H1 (cell line): Measurements from ENCODE around the gene WDR38. TPM values are rescaled to one million over a fixed set of nuclear protein-coding genes. Genes with fewer than 3 reads are reported as not detected.
A peak's percentile ranks its signal among the peaks of the same experiment; 100 is the strongest.

Source experiments
- CTCF ChIA-PET: fragments of 300-600 bp; sonication (Branson Sonifier 250); formaldehyde crosslinking; loops from one replicate; lab custom pipeline; 2021; ENCODE audit not compliant: partially characterized antibody; lab: Charles Lee
- POLR2A ChIA-PET: fragments of 300-600 bp; sonication (Branson Sonifier 250); formaldehyde crosslinking; loops from one replicate; lab custom pipeline; 2021; ENCODE audit warnings: inconsistent platforms; ENCODE audit not compliant: partially characterized antibody; lab: Charles Lee
- DNase-seq, 2 experiments: peaks; one replicate each; pipeline versions ENCODE4 v3.0.0 to v3.0.0-alpha.2; 2010 to 2022; ENCODE audit warnings: low spot score in 2 of 2, low read depth in 1 of 2, mixed read lengths in 1 of 2
- FAIRE-seq: peaks from 2 replicates; lab custom pipeline; 2011; peaks lifted over from hg19 to GRCh38; lab: Jason Lieb, UNC
- H2AFZ ChIP-seq: 2 replicates; pipeline ENCODE4 v1.8.1; 2012; ENCODE audit warnings: low read length, inconsistent platforms
- H2AK5ac ChIP-seq: 2 replicates; pipeline ENCODE4 v1.6.1; 2013; ENCODE audit warnings: low read depth, low read length
- H2BK120ac ChIP-seq: replicated peaks from 2 replicates; pipeline ENCODE3; 2013; ENCODE audit warnings: low read depth, low read length, inconsistent platforms
- H2BK12ac ChIP-seq: 2 replicates; pipeline ENCODE4 v1.6.1; 2013; ENCODE audit warnings: low read depth, low read length
- H2BK15ac ChIP-seq: 2 replicates; pipeline ENCODE4 v1.6.1; 2013; ENCODE audit warnings: low read length
- H2BK20ac ChIP-seq: 2 replicates; pipeline ENCODE4 v1.6.1; 2013; ENCODE audit warnings: low read length
- H2BK5ac ChIP-seq: 2 replicates; pipeline ENCODE4 v1.6.1; 2013; ENCODE audit warnings: low read depth, low read length
- H3K14ac ChIP-seq: 2 replicates; pipeline ENCODE4 v1.6.1; 2013; ENCODE audit warnings: inconsistent platforms; ENCODE audit not compliant: insufficient read length
- H3K18ac ChIP-seq: 2 replicates; pipeline ENCODE4 v1.6.1; 2013; ENCODE audit warnings: low read length; ENCODE audit errors: extremely low read depth
- H3K23ac ChIP-seq: 2 replicates; pipeline ENCODE4 v1.6.1; 2013; ENCODE audit warnings: inconsistent platforms; ENCODE audit not compliant: insufficient read length
- H3K23me2 ChIP-seq: 2 replicates; pipeline ENCODE4 v1.6.1; 2013; ENCODE audit warnings: low read depth, low read length
- H3K27ac ChIP-seq: 2 replicates; pipeline ENCODE4 v1.6.1; 2011; ENCODE audit warnings: low read depth, low read length, inconsistent platforms
- H3K27me3 ChIP-seq, 4 experiments: replicated peaks in 1 of 4; 1 replicate in 1 of 4; 2 replicates in 3 of 4; pipeline versions ENCODE4 v1.6.1 to v1.8.1; 2011 to 2013; ENCODE audit warnings: low read length in 3 of 4, mild to moderate bottlenecking in 3 of 4, inconsistent platforms in 2 of 4, mixed read lengths in 2 of 4, moderate library complexity in 1 of 4; ENCODE audit not compliant: control insufficient read depth in 3 of 4, insufficient read depth in 3 of 4; ENCODE audit errors: extremely low read depth in 1 of 4
- H3K36me3 ChIP-seq, 4 experiments: 2 replicates each; pipeline versions ENCODE4 v1.6.1 to v1.8.1; 2011 to 2013; ENCODE audit warnings: mild to moderate bottlenecking in 4 of 4, low read length in 3 of 4, moderate library complexity in 2 of 4, control low read depth in 1 of 4, inconsistent platforms in 1 of 4; ENCODE audit not compliant: insufficient read depth in 4 of 4, control insufficient read depth in 2 of 4
- H3K4ac ChIP-seq: replicated peaks from 2 replicates; pipeline ENCODE3; 2013; ENCODE audit warnings: low read length, low read depth, mixed read lengths, inconsistent platforms; ENCODE audit not compliant: insufficient read length
- H3K4me1 ChIP-seq, 4 experiments: replicated peaks in 1 of 4; 1 replicate in 1 of 4; 2 replicates in 3 of 4; pipeline versions ENCODE4 v1.6.1 to v1.8.1; 2011 to 2013; ENCODE audit warnings: low read length in 3 of 4, inconsistent platforms in 2 of 4, mixed read lengths in 1 of 4; ENCODE audit not compliant: insufficient read depth in 4 of 4, control insufficient read depth in 3 of 4
- H3K4me2 ChIP-seq, 2 experiments: 2 replicates each; pipeline versions ENCODE4 v1.6.1 to v1.8.1; 2011 to 2013; ENCODE audit warnings: low read depth in 2 of 2, low read length in 2 of 2, control low read depth in 1 of 2, inconsistent platforms in 1 of 2, mild to moderate bottlenecking in 1 of 2; ENCODE audit not compliant: insufficient read depth in 1 of 2
- H3K4me3 ChIP-seq, 4 experiments: fragments of 200-600, 300-600 bp in 1 of 4; sonication (generic), shearing (Covaris generic), sonication (Bioruptor Twin) in 1 of 4; 2 replicates each; pipeline versions ENCODE4 v1.5.1 to v1.8.1; 2011 to 2016; ENCODE audit warnings: low read length in 4 of 4, low read depth in 3 of 4, control low read depth in 2 of 4, inconsistent platforms in 2 of 4, mild to moderate bottlenecking in 2 of 4, mixed read lengths in 1 of 4, moderate library complexity in 1 of 4; ENCODE audit not compliant: insufficient read depth in 2 of 4; ENCODE audit errors: extremely low read depth in 1 of 4
- H3K56ac ChIP-seq: replicated peaks from 2 replicates; pipeline ENCODE3; 2013; ENCODE audit warnings: low read depth, mild to moderate bottlenecking, mixed read lengths, low read length, inconsistent platforms; ENCODE audit not compliant: insufficient read length
- H3K79me1 ChIP-seq: 2 replicates; pipeline ENCODE4 v1.6.1; 2013; ENCODE audit warnings: low read depth, low read length, control low read depth
- H3K79me2 ChIP-seq, 2 experiments: 2 replicates each; pipeline versions ENCODE4 v1.6.1 to v1.8.1; 2012 to 2013; ENCODE audit warnings: low read length in 2 of 2, mild to moderate bottlenecking in 2 of 2, inconsistent platforms in 1 of 2; ENCODE audit not compliant: insufficient read depth in 2 of 2, control insufficient read depth in 1 of 2
- H3K9ac ChIP-seq, 4 experiments: replicated peaks in 1 of 4; 1 replicate in 1 of 4; 2 replicates in 3 of 4; pipeline versions ENCODE4 v1.6.1 to v1.8.1; 2011 to 2013; ENCODE audit warnings: low read depth in 3 of 4, low read length in 3 of 4, control low read depth in 2 of 4, mild to moderate bottlenecking in 2 of 4, moderate library complexity in 2 of 4, inconsistent platforms in 1 of 4; ENCODE audit errors: extremely low read depth in 1 of 4
- H3K9me3 ChIP-seq, 2 experiments: 2 replicates each; pipeline versions ENCODE4 v1.6.1 to v1.8.1; 2012 to 2013; ENCODE audit warnings: mild to moderate bottlenecking in 2 of 2, moderate library complexity in 2 of 2, control low read depth in 1 of 2, inconsistent platforms in 1 of 2, low read depth in 1 of 2, low read length in 1 of 2, mixed read lengths in 1 of 2; ENCODE audit not compliant: insufficient read depth in 2 of 2
- H4K20me1 ChIP-seq, 2 experiments: replicated peaks in 1 of 2; 2 replicates each; pipeline versions ENCODE3 to v1.8.1; 2011 to 2013; ENCODE audit warnings: inconsistent platforms in 2 of 2, low read length in 2 of 2, mild to moderate bottlenecking in 1 of 2; ENCODE audit not compliant: insufficient read depth in 2 of 2, control insufficient read depth in 1 of 2
- H4K5ac ChIP-seq: 2 replicates; pipeline ENCODE4 v1.6.1; 2013; ENCODE audit warnings: low read length, low read depth, mixed read lengths, inconsistent platforms; ENCODE audit not compliant: insufficient read length
- H4K8ac ChIP-seq: 2 replicates; pipeline ENCODE4 v1.8.0; 2013; ENCODE audit warnings: mild to moderate bottlenecking, moderate library complexity, low read length, inconsistent platforms; ENCODE audit not compliant: insufficient read depth; ENCODE audit errors: extremely low read depth
- H4K91ac ChIP-seq: replicated peaks from 2 replicates; pipeline ENCODE3; 2013; ENCODE audit warnings: low read length, mixed read lengths, inconsistent platforms; ENCODE audit not compliant: insufficient read length
- CBX8 ChIP-seq: fragments of 300-800, 300-1000 bp; sonication (generic); IDR thresholded peaks from 2 replicates; pipeline ENCODE4 v1.7.1; 2016; ENCODE audit warnings: low read depth, low read length, borderline replicate concordance
- CHD1 ChIP-seq: IDR thresholded peaks from 2 replicates; pipeline ENCODE4 v1.6.1; 2012; ENCODE audit warnings: low read depth, low read length, improper control_type of control experiment
- CHD2 ChIP-seq: IDR thresholded peaks from 2 replicates; pipeline ENCODE4 v1.6.1; 2012; ENCODE audit warnings: low read length, improper control_type of control experiment
- CREB1 ChIP-seq: IDR thresholded peaks from 2 replicates; pipeline ENCODE4 v1.6.1; 2012; ENCODE audit warnings: inconsistent platforms
- EGR1 ChIP-seq: IDR thresholded peaks from 2 replicates; pipeline ENCODE4 v1.6.1; 2011; ENCODE audit warnings: low read depth, low read length, borderline replicate concordance
- FOSL1 ChIP-seq: IDR thresholded peaks from 2 replicates; pipeline ENCODE4 v1.6.1; 2011; ENCODE audit warnings: mild to moderate bottlenecking, low read depth, low read length, moderate library complexity; ENCODE audit not compliant: insufficient read depth
- GTF2F1 ChIP-seq: IDR thresholded peaks from 2 replicates; pipeline ENCODE4 v1.6.1; 2012; ENCODE audit warnings: low read depth, low read length, improper control_type of control experiment, borderline replicate concordance
- JUN ChIP-seq: IDR thresholded peaks from 2 replicates; pipeline ENCODE4 v1.6.1; 2011; ENCODE audit warnings: low read depth, mild to moderate bottlenecking, improper control_type of control experiment, low read length
- RBBP5 ChIP-seq: IDR thresholded peaks from 2 replicates; pipeline ENCODE4 v1.7.1; 2012; ENCODE audit warnings: low read depth, mild to moderate bottlenecking, inconsistent platforms, low read length, moderate library complexity, borderline replicate concordance
- SAP30 ChIP-seq: fragments of 300-600 bp; sonication (generic); IDR thresholded peaks from 2 replicates; pipeline ENCODE4 v1.7.1; 2012; ENCODE audit warnings: low read length, moderate library complexity, mild to moderate bottlenecking, inconsistent platforms; ENCODE audit not compliant: insufficient read depth, insufficient replicate concordance
- WGBS, 2 experiments: shearing (Covaris generic) in 1 of 2; methylation state at CpG; one replicate each; pipeline versions ENCODE4 v1.1.6 to v1.1.7; 2013 to 2015; ENCODE audit warnings: low lambda C conversion rate in 2 of 2, mixed read lengths in 2 of 2, inconsistent platforms in 1 of 2, low coverage in 1 of 2, missing lambda C conversion rate in 1 of 2; ENCODE audit not compliant: insufficient replicate concordance in 2 of 2, insufficient coverage in 1 of 2, insufficient read length in 1 of 2; ENCODE audit errors: extremely low coverage in 1 of 2, missing lambda C conversion rate in 1 of 2; 5-methylcytosine and 5-hydroxymethylcytosine counted together
- polyA plus RNA-seq, 7 experiments: library from polyadenylated mRNA; depleted of rRNA in 3 of 7; stranded (reverse) in 5 of 7; unstranded in 2 of 7; fragments of >200 nt in 5 of 7; fragments of 200-250 nt in 2 of 7; gene quantifications; 1 replicate in 5 of 7; 2 replicates in 1 of 7; 4 replicates in 1 of 7; pipeline versions ENCODE4 v1.2.1 to v1.2.3, GENCODE V29; 2011 to 2013; ENCODE audit warnings: missing spikeins in 2 of 7, mixed read lengths in 2 of 7
- total RNA-seq: library from RNA; stranded (reverse); fragmentation: NEBNext Ultra II Directional; extraction: Animal tissue kit (Norgen Biotek cat#: 25700); gene quantifications from 2 replicates; pipeline ENCODE4 v1.2.1, GENCODE V29; 2021
- TF ChIP-seq, protein P1 (sequence below): IDR thresholded peaks from 2 replicates; pipeline ENCODE4 v1.6.1; 2011; ENCODE audit warnings: low read length, improper control_type of control experiment
- TF ChIP-seq, protein P2 (sequence below): IDR thresholded peaks from 2 replicates; pipeline ENCODE4 v1.6.1; 2012; ENCODE audit warnings: inconsistent platforms

Gene WDR38
- total and polyA plus RNA-seq, 2 of the 8 experiments (the other 6 are each of a cell fraction or from before 2014, with no cell fraction given) = not detected

DNA sequence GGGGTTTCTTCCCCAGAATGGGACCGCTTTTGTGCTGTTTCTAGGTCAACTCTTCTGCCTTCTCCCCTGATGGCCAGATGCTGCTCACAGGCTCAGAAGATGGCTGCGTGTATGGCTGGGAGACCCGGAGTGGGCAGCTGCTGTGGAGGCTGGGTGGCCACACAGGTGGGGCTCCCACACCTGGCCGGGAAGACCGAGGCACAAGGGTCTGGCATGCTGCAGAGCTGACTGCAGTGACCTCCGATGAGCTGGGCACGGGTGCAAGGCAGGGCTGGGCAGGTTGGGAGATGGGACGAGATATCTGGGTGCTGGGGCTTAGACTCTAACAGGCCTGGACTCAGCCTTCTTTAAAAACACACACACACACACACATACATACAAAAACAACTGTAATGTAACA is 901 bp downstream of the WDR38 start:
- Histone ChIP-seq H3K4me3 (no peak overlapping the region), H2BK12ac (no peak overlapping the region), H2BK5ac (no peak overlapping the region), H2BK20ac (no peak overlapping the region), H4K20me1 (peaks cover 21 to 28% of the 10 kb centered on the region in 2 experiments), H2BK15ac (peak overlapping the region; percentile 46; the same call in 1 of the 2 replicates), H3K79me1 (no peaks in the 10 kb centered on the region; the same call in none of the 2 replicates), H3K36me3 (peaks cover 21 to 26% (median 22%) of the 10 kb centered on the region in 4 experiments), H3K23me2 (no peaks in the 10 kb centered on the region; the same call in 1 of the 2 replicates), H3K9ac (no peak overlapping the region), H3K56ac (no peak overlapping the region), H3K14ac (no peak overlapping the region), H3K27me3 (no peaks in the 10 kb centered on the region), H3K9me3 (no peaks in the 10 kb centered on the region), H3K4ac (no peak overlapping the region), H3K23ac (no peak overlapping the region), H3K27ac (no peak overlapping the region), H3K4me2 (no peak overlapping the region), H2BK120ac (no peak overlapping the region), H3K4me1 (0 out of 7 replicates have a peak, but pooled peaks cover 0 to 3% (median under 1%) of the 10 kb centered on the region in 4 experiments), H2AK5ac (no peak overlapping the region), H3K18ac (no peak overlapping the region), H2AFZ (no peak overlapping the region), H4K8ac (no peak overlapping the region), H4K91ac (no peak overlapping the region), H3K79me2 (peaks cover 0 to 7% of the 10 kb centered on the region in 2 experiments; a peak in 2 of 4 replicates), H4K5ac (no peak overlapping the region)
- POLR2A ChIA-PET = interaction anchor here (0.6 to 25.5 kb wide), 9 partner anchors 7 to 325 kb away, joined by 3 to 573 read pairs (median 3); partner anchors contain the start of genes ARPC5L, NR6A1, OLFML2A and RPL35
- 86% methylated on average over 8 of the region's 8 CpGs; no CpG with 5 or more reads in 1 of the 2 experiments for WGBS, 2 experiments
- DNase-seq (no peak), FAIRE-seq (no peak)
- CTCF ChIA-PET = interaction anchor here (0.6 to 42.1 kb wide), 32 partner anchors 8 to 407 kb away, joined by 3 to 1529 read pairs (median 8); partner anchors contain the start of genes ARPC5L, GAPVD1, NR6A1 and OLFML2A
- TF ChIP-seq GTF2F1 (no peak), CREB1 (no peak), CHD1 (no peak), RBBP5 (no peak), CHD2 (no peak), JUN (no peak), SAP30 (no peak), FOSL1 (no peak), EGR1 (no peak), CBX8 (no peak)
- TF ChIP-seq, protein P1, sequence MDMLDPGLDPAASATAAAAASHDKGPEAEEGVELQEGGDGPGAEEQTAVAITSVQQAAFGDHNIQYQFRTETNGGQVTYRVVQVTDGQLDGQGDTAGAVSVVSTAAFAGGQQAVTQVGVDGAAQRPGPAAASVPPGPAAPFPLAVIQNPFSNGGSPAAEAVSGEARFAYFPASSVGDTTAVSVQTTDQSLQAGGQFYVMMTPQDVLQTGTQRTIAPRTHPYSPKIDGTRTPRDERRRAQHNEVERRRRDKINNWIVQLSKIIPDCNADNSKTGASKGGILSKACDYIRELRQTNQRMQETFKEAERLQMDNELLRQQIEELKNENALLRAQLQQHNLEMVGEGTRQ = no peak
- TF ChIP-seq, protein P2, sequence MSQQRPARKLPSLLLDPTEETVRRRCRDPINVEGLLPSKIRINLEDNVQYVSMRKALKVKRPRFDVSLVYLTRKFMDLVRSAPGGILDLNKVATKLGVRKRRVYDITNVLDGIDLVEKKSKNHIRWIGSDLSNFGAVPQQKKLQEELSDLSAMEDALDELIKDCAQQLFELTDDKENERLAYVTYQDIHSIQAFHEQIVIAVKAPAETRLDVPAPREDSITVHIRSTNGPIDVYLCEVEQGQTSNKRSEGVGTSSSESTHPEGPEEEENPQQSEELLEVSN = no peak
